Midbrain (tissue), 1 donor: ENCODE results near the gene CELF5.

Experiments used
- DNase-seq: peaks from one replicate; lab custom pipeline; 2025; lab: John Stamatoyannopoulos, UW

Gene CELF5

GRCh38 chr19:3224346-3225168 is at the start of gene CELF5:
TSS of gene CELF5 (plus strand) at chr19:3224661. CDS start at chr19:3224740, 79 bp downstream.
- peak; percentile 49 for DNase-seq

GRCh38 chr19:3175781-3176714 is 48.4 kb upstream of the CELF5 start:
- no peak for DNase-seq

- no peak for DNase-seq
Measured at GRCh38 chr19:3176715-3177501, 47.6 kb upstream of the CELF5 start.

GRCh38 chr19:3178377-3178972 is 46.0 kb upstream of the CELF5 start, which contains the start of gene S1PR4:
TSS of gene S1PR4 (plus strand) at chr19:3178769. CDS start at chr19:3178793, 24 bp downstream.
- DNase-seq = no peak

GRCh38 chr19:3178973-3179738 is 45.3 kb upstream of the CELF5 start:
- no peak for DNase-seq

- DNase-seq = no peak
Measured at GRCh38 chr19:3179739-3180293, 44.6 kb upstream of the CELF5 start.

GRCh38 chr19:3183721-3184641 is 40.5 kb upstream of the CELF5 start:
- DNase-seq = no peak

GRCh38 chr19:3184847-3185460 is 39.5 kb upstream of the CELF5 start:
- DNase-seq = no peak

GRCh38 chr19:3185461-3186159 is 38.9 kb upstream of the CELF5 start, which contains the start of gene NCLN:
TSS of gene NCLN (plus strand) at chr19:3185930. CDS start at chr19:3186031, 101 bp downstream.
- peak; percentile 99 for DNase-seq

GRCh38 chr19:3186160-3186688 is 38.2 kb upstream of the CELF5 start:
- DNase-seq = no peak

GRCh38 chr19:3186891-3187661 is 37.4 kb upstream of the CELF5 start:
- DNase-seq = no peak

- DNase-seq = no peak
Measured at GRCh38 chr19:3187662-3188511, 36.6 kb upstream of the CELF5 start.

GRCh38 chr19:3188627-3189596 is 35.5 kb upstream of the CELF5 start:
- no peak for DNase-seq

- no peak for DNase-seq
Measured at GRCh38 chr19:3189702-3190469, 34.6 kb upstream of the CELF5 start.
